HG02642 (cell line): Measurements from ENCODE around the gene LIPC.
A peak's percentile ranks its signal among the peaks of the same experiment; 100 is the strongest.

ENCODE experiments used
- ATAC-seq: cut with Tn5 transposase; IDR thresholded peaks from one replicate; pipeline ENCODE4 v1.9.1; 2021; ENCODE audit warnings: mild to moderate bottlenecking; ENCODE audit not compliant: unreplicated experiment, poor library complexity

LIPC gene

GRCh38 chr15:58510715-58511598, 79.2 kb downstream of the LIPC start:
- no peak for ATAC-seq

GRCh38 chr15:58511599-58511987, 79.8 kb downstream of the LIPC start:
- no peak for ATAC-seq

- no peak for ATAC-seq
Measured at GRCh38 chr15:58512522-58512921, 80.7 kb downstream of the LIPC start.

GRCh38 chr15:58513008-58513407, 81.2 kb downstream of the LIPC start:
- no peak for ATAC-seq

GRCh38 chr15:58513726-58514336, 82.0 kb downstream of the LIPC start:
- ATAC-seq, result no peak

GRCh38 chr15:58515807-58516206, 84.0 kb downstream of the LIPC start:
- no peak for ATAC-seq

- no peak for ATAC-seq
Measured at GRCh38 chr15:58517252-58517681, 85.5 kb downstream of the LIPC start.

- ATAC-seq, result peak; percentile 66
Measured at GRCh38 chr15:58517682-58518525, 86.1 kb downstream of the LIPC start.

GRCh38 chr15:58518626-58519025, 86.8 kb downstream of the LIPC start:
- ATAC-seq, result peak; percentile 12

GRCh38 chr15:58519516-58519915, 87.7 kb downstream of the LIPC start:
- ATAC-seq, result no peak

GRCh38 chr15:58520464-58520863, 88.7 kb downstream of the LIPC start:
- no peak for ATAC-seq

- ATAC-seq, result no peak
Measured at GRCh38 chr15:58520936-58521292, 89.1 kb downstream of the LIPC start.

- ATAC-seq, result no peak
Measured at GRCh38 chr15:58521293-58521991, 89.7 kb downstream of the LIPC start.

- no peak for ATAC-seq
Measured at GRCh38 chr15:58522391-58522790, 90.6 kb downstream of the LIPC start.

GRCh38 chr15:58522865-58523264, 91.1 kb downstream of the LIPC start:
- no peak for ATAC-seq

- no peak for ATAC-seq
Measured at GRCh38 chr15:58523634-58524033, 91.8 kb downstream of the LIPC start.

GRCh38 chr15:58524247-58524646, 92.5 kb downstream of the LIPC start:
- ATAC-seq, result no peak

GRCh38 chr15:58525991-58526421, 94.2 kb downstream of the LIPC start:
- no peak for ATAC-seq

- no peak for ATAC-seq
Measured at GRCh38 chr15:58526647-58527192, 94.9 kb downstream of the LIPC start.

GRCh38 chr15:58527573-58528187, 95.9 kb downstream of the LIPC start:
- ATAC-seq, result no peak
